HL-60 (cell line): ENCODE results near the gene UAP1.

Source experiments
- CTCF ChIP-seq: IDR thresholded peaks from one replicate; pipeline ENCODE4 v1.5.1; 2011; ENCODE audit warnings: low read length, control low read depth, inconsistent platforms; ENCODE audit not compliant: insufficient read depth
- GABPA ChIP-seq: IDR thresholded peaks from 2 replicates; pipeline ENCODE4 v1.6.1; 2012; ENCODE audit warnings: low read depth
- POLR2AphosphoS5 ChIP-seq: IDR thresholded peaks from 2 replicates; pipeline ENCODE4 v1.6.1; 2012; ENCODE audit warnings: low read depth
- TF ChIP-seq, protein P1 (sequence below): IDR thresholded peaks from 2 replicates; pipeline ENCODE4 v1.6.1; 2012; ENCODE audit warnings: low read depth; ENCODE audit not compliant: insufficient replicate concordance

DNA sequence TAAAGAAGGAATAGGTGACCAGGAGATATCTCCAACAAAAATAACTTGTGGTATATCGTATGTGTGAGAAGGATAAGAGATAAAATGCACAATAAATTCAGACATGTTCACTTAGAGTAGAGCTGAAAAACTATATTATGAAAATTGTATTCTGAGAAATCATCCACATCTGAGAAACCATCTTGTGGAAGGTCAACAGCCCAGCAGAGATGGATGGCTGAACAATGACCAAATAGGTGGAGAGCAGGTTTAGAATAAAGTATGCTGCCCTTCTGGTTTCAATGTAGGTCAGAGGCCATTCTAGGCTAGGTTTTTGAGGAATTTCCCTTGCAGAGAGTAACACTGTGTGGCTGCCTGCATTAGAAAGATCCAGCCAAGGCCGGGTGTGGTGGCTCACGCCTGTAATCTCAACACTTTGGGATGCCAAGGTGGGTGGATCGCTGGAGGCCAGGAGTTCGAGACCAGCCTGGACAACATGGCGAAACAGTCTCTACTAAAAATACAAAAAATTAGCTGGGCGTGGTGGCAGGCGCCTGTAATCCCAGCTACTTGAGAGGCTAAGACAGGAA lies 8.8 kb upstream of the UAP1 start:
- no peak for TF ChIP-seq POLR2AphosphoS5
- no peak for TF ChIP-seq CTCF
- TF ChIP-seq, protein P1, sequence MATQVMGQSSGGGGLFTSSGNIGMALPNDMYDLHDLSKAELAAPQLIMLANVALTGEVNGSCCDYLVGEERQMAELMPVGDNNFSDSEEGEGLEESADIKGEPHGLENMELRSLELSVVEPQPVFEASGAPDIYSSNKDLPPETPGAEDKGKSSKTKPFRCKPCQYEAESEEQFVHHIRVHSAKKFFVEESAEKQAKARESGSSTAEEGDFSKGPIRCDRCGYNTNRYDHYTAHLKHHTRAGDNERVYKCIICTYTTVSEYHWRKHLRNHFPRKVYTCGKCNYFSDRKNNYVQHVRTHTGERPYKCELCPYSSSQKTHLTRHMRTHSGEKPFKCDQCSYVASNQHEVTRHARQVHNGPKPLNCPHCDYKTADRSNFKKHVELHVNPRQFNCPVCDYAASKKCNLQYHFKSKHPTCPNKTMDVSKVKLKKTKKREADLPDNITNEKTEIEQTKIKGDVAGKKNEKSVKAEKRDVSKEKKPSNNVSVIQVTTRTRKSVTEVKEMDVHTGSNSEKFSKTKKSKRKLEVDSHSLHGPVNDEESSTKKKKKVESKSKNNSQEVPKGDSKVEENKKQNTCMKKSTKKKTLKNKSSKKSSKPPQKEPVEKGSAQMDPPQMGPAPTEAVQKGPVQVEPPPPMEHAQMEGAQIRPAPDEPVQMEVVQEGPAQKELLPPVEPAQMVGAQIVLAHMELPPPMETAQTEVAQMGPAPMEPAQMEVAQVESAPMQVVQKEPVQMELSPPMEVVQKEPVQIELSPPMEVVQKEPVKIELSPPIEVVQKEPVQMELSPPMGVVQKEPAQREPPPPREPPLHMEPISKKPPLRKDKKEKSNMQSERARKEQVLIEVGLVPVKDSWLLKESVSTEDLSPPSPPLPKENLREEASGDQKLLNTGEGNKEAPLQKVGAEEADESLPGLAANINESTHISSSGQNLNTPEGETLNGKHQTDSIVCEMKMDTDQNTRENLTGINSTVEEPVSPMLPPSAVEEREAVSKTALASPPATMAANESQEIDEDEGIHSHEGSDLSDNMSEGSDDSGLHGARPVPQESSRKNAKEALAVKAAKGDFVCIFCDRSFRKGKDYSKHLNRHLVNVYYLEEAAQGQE, result no peak
- no peak for TF ChIP-seq GABPA
